ENCODE data around the gene TBCCD1. TPM values are rescaled to one million over a fixed set of nuclear protein-coding genes. Genes with fewer than 3 reads are reported as not detected.
A peak's percentile ranks its signal among the peaks of the same experiment; 100 is the strongest.

The TBCCD1 gene
- total and polyA plus RNA-seq, 2 of the 8 experiments (the other 6 are each of a cell fraction or from before 2014, with no cell fraction given): 11.3 to 13.9 TPM

DNA sequence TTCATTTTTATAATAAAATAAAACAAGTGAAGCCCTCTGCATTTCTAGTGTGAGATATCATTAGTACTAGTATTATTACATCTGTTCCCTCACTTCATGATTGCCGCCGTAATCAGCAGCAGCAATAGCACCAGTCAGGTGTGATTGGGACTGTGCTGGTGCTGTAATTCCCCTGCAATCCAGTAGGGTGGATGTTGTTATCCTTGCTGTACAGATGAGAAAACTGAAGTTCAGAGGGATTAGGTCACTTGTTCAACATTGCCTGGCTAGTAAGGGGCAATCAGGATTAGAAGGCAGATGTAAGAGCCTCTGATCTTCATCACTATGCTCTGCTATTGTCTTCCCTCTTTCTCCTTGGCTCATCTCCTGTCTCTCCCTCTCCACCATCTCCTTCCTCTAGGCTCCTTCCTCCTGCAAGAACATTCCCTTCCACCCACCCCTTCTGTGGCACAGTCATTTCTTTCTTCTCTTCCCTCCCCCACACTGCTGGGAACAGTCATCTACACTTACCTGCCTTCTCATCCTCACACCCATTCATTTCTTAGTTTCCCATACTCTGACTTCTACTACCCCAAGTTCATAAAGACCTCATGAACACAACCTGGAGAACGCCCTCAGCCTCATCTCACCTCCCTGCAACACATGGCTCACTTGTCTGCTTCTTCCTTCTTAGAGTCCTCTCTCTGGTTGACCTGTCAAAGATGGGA is 52.7 kb downstream of the TBCCD1 start:
- Histone ChIP-seq H3K27me3 (replicated peaks in 1 of 4; ENCODE audit: control insufficient read depth in 3 of 4, extremely low read depth in 1 of 4, insufficient read depth in 3 of 4, low read length in 3 of 4) (no peaks in the 10 kb centered on the region; a peak in 2 of 7 replicates), H2BK12ac (ENCODE audit: low read depth, low read length) (no peak overlapping the region), H3K79me2 (ENCODE audit: control insufficient read depth in 1 of 2, insufficient read depth in 2 of 2, low read length in 2 of 2) (no peaks in the 10 kb centered on the region), H2AFZ (ENCODE audit: low read length) (peak overlapping the region; percentile 76; the same call in 1 of the 2 replicates), H3K14ac (ENCODE audit: insufficient read length) (no peak overlapping the region), H3K56ac (replicated peaks; ENCODE audit: insufficient read length, low read depth, low read length) (no peak overlapping the region), H3K23ac (ENCODE audit: insufficient read length) (no peak overlapping the region), H3K4ac (replicated peaks; ENCODE audit: insufficient read length, low read depth, low read length) (no peak overlapping the region), H2BK20ac (ENCODE audit: low read length) (no peak overlapping the region), H2BK15ac (ENCODE audit: low read length) (no peak overlapping the region), H3K27ac (ENCODE audit: low read depth, low read length) (no peak overlapping the region), H3K23me2 (ENCODE audit: low read depth, low read length) (no peaks in the 10 kb centered on the region), H3K36me3 (ENCODE audit: control insufficient read depth in 2 of 4, insufficient read depth in 4 of 4, low read length in 3 of 4) (no peaks in the 10 kb centered on the region), H2BK5ac (ENCODE audit: low read depth, low read length) (no peak overlapping the region), H4K5ac (ENCODE audit: insufficient read length, low read depth, low read length) (no peak overlapping the region), H3K9ac (replicated peaks in 1 of 4; ENCODE audit: extremely low read depth in 1 of 4, low read depth in 3 of 4, low read length in 3 of 4) (no peak overlapping the region), H4K8ac (ENCODE audit: extremely low read depth, insufficient read depth, low read length) (no peak overlapping the region), H3K4me2 (ENCODE audit: insufficient read depth in 1 of 2, low read depth in 2 of 2, low read length in 2 of 2) (no peak overlapping the region), H4K20me1 (replicated peaks in 1 of 2; ENCODE audit: control insufficient read depth in 1 of 2, insufficient read depth in 2 of 2, low read length in 2 of 2) (no peaks in the 10 kb centered on the region), H3K18ac (ENCODE audit: extremely low read depth, low read length) (no peak overlapping the region), H3K79me1 (ENCODE audit: low read depth, low read length) (no peaks in the 10 kb centered on the region), H3K4me1 (replicated peaks in 1 of 4; ENCODE audit: control insufficient read depth in 3 of 4, insufficient read depth in 4 of 4, low read length in 3 of 4) (peaks cover 0 to 2% (median 0%) of the 10 kb centered on the region in 4 experiments; a peak in 1 of 7 replicates), H3K4me3 (ENCODE audit: extremely low read depth in 1 of 4, insufficient read depth in 2 of 4, low read depth in 3 of 4, low read length in 4 of 4) (no peak overlapping the region), H4K91ac (replicated peaks; ENCODE audit: insufficient read length, low read length) (no peak overlapping the region), H2BK120ac (replicated peaks; ENCODE audit: low read depth, low read length) (no peak overlapping the region), H3K9me3 (ENCODE audit: insufficient read depth in 2 of 2, low read depth in 1 of 2, low read length in 1 of 2) (no peaks in the 10 kb centered on the region), H2AK5ac (ENCODE audit: low read depth, low read length) (no peak overlapping the region)
- 77% methylated on average over 3 of the region's 3 CpGs; no CpG with 5 or more reads in 1 of the 2 experiments for WGBS, 2 experiments (ENCODE audit: extremely low coverage in 1 of 2, insufficient coverage in 1 of 2, insufficient read length in 1 of 2, insufficient replicate concordance in 2 of 2, low coverage in 1 of 2, low lambda C conversion rate in 2 of 2, missing lambda C conversion rate in 1 of 2)
- FAIRE-seq (peak; percentile 94), DNase-seq (ENCODE audit: low read depth in 1 of 2, low spot score in 2 of 2) (no peak)
- ChIA-PET CTCF (ENCODE audit: partially characterized antibody) (no interaction called here), POLR2A (ENCODE audit: partially characterized antibody) (no interaction called here)
- TF ChIP-seq, protein P1, sequence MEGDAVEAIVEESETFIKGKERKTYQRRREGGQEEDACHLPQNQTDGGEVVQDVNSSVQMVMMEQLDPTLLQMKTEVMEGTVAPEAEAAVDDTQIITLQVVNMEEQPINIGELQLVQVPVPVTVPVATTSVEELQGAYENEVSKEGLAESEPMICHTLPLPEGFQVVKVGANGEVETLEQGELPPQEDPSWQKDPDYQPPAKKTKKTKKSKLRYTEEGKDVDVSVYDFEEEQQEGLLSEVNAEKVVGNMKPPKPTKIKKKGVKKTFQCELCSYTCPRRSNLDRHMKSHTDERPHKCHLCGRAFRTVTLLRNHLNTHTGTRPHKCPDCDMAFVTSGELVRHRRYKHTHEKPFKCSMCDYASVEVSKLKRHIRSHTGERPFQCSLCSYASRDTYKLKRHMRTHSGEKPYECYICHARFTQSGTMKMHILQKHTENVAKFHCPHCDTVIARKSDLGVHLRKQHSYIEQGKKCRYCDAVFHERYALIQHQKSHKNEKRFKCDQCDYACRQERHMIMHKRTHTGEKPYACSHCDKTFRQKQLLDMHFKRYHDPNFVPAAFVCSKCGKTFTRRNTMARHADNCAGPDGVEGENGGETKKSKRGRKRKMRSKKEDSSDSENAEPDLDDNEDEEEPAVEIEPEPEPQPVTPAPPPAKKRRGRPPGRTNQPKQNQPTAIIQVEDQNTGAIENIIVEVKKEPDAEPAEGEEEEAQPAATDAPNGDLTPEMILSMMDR (IDR thresholded peaks at IDR 0.05; ENCODE audit: control extremely low read depth in 1 of 3, insufficient read depth in 1 of 3, low read depth in 1 of 3, low read length in 3 of 3): peak; percentile 45 to 78 (median 55); a peak in 3 of 4 replicates
- TF ChIP-seq RAD21 (IDR thresholded peaks at IDR 0.05 in 1 of 2, conservative IDR thresholded peaks at IDR 0.05 in 1 of 2; ENCODE audit: low read depth in 2 of 2, low read length in 2 of 2) (peak; percentile 18 to 45; a peak in 3 of 4 replicates), SIX5 (IDR thresholded peaks at IDR 0.05; ENCODE audit: low read depth, low read length) (no peak)
- TF ChIP-seq, protein P2, sequence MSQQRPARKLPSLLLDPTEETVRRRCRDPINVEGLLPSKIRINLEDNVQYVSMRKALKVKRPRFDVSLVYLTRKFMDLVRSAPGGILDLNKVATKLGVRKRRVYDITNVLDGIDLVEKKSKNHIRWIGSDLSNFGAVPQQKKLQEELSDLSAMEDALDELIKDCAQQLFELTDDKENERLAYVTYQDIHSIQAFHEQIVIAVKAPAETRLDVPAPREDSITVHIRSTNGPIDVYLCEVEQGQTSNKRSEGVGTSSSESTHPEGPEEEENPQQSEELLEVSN (IDR thresholded peaks at IDR 0.05): 0 out of 2 replicates have a peak, but pooled peaks have one; percentile 17
